HEK293T (cell line): ENCODE measurements around the gene ASB9.

Source experiments
- ARNT ChIP-seq: fragments of 450-650 bp; IDR thresholded peaks from 2 replicates; pipeline ENCODE4 v1.6.1; 2017; ENCODE audit warnings: mild to moderate bottlenecking
- BHLHE40 ChIP-seq: fragments of 450-650 bp; IDR thresholded peaks from 2 replicates; pipeline ENCODE4 v1.6.1; 2016; ENCODE audit warnings: mild to moderate bottlenecking, moderate library complexity, borderline replicate concordance
- ELF4 ChIP-seq: fragments of 450-650 bp; IDR thresholded peaks from 2 replicates; pipeline ENCODE4 v1.6.1; 2017; ENCODE audit warnings: antibody characterized with exemption
- FOXA1 ChIP-seq: fragments of 450-650 bp; IDR thresholded peaks from 2 replicates; pipeline ENCODE4 v1.6.1; 2016; ENCODE audit warnings: mild to moderate bottlenecking
- HDGF ChIP-seq: fragments of 450-650 bp; IDR thresholded peaks from 2 replicates; pipeline ENCODE4 v1.6.1; 2017; ENCODE audit warnings: antibody characterized with exemption, borderline replicate concordance
- L3MBTL2 ChIP-seq: fragments of 450-650 bp; conservative IDR thresholded peaks from 2 replicates; pipeline ENCODE4 v1.6.1; 2016; ENCODE audit warnings: mild to moderate bottlenecking
- SP1 ChIP-seq: fragments of 450-650 bp; IDR thresholded peaks from 2 replicates; pipeline ENCODE4 v1.6.1; 2017
- SUZ12 ChIP-seq: fragments of 450-650 bp; IDR thresholded peaks from 2 replicates; pipeline ENCODE4 v1.6.1; 2016; ENCODE audit warnings: mild to moderate bottlenecking
- TARDBP ChIP-seq: fragments of 450-650 bp; IDR thresholded peaks from 2 replicates; pipeline ENCODE4 v1.6.1; 2016

- no peak for TF ChIP-seq FOXA1
- TF ChIP-seq ELF4 = no peak
- no peak for TF ChIP-seq SUZ12
- TF ChIP-seq L3MBTL2 = no peak
- TF ChIP-seq TARDBP = no peak
- no peak for TF ChIP-seq BHLHE40
- no peak for TF ChIP-seq HDGF
- TF ChIP-seq SP1 = no peak
- TF ChIP-seq ARNT = no peak
Measured at GRCh38 chrX:15242899-15243555, 26.9 kb downstream of the ASB9 start.
